ENCODE measurements around the gene CD9.
A peak's percentile ranks its signal among the peaks of the same experiment; 100 is the strongest.
"Not testable (repeated sequence)": the region's sequence is repeated elsewhere in the genome, so short reads cannot be mapped to it uniquely, and the experiment has no call there.

Gene CD9

DNA sequence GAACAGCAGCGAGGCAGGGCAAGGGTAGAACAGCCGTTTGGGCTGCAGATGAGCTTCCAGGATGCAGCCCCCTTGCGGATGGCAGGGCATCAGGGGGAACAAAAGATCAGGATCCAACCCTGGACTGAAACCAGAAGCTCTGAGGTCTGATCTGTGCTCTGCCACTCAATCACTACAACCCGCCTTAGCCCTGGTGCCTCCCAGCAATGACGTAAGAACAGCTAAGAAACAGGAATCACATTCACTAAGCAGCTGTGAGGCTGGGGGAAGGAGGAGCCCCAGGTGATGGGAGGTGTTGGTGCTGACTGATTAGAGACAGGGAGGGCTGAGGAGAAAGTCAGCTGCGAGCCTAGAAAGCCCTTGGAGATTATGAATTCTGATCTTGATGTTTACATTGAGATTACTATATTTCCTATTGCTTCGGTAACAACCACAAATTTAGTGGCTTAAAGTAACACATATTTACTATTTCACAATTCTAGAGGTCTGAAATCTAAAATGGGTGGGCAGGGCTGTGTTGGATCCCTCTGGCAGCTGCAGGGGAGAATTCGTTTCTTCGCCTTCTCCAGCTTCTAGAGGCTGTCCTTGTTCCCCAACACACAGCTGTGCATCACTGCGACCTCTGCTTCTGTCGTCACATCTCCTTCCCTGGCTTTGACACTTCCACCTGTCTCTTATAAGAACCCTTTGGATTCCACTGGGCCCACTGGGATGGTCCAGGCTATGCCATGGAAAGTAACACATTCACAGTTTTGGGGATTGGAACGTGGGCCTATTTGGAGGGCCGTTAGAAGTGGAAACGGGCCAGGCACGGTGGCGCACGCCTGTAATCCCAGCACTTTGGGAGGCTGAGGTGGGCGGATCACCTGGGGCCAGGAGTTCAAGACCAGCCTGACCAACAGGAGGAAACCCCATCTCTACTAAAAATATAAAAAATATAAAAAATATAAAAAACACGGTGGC is 6.1 kb upstream of the CD9 start:
- no peak for DNase-seq
- intact Hi-C loops (cut with DNase I) = loop anchor here (2.0 to 10.0 kb wide), 2 partner anchors 85 to 129 kb away; no protein-coding TSS in a partner anchor

DNA sequence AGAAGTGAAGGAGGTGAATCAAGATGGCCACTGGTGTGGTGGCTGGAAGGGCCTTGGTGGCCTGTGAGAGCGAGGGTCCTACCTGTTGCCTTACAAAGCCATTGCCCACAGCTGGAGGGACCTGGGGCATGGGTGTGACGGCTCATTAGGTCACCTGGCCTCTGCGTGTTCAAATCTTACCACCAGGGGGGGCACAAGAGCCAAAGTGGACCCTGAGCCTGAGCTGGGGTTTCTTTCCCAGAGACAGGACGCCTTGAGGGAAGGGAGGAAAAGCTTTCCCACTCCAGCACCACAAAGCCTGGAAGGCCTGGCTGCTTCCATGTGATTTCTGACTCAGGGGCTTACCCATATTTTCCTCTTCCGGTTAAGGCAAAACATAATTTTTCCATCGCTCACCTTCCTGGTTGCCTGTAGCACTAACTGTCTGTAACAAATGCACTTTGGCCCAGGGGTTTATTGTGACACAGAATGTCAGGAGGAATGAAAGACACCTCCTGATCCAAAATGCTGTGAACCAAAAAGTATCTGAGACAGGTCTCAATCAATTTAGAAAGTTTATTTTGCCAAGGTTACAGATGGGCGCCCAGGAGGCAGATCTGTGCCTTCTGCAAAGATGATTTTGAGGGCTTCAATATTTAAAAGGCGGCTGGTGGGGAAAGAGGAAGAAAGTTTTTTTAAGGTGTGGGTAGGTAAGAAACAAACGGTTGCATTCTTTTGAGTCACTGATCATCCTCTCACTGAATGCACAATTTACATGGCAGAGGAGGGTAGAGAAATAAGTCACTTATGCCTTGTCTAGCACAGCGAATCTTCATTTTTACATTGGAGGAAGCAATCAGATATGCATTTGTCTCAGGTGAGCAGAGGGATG is 4.3 kb upstream of the CD9 start:
- intact Hi-C loops (cut with DNase I) = loop anchor here (2.0 to 10.0 kb wide), 3 partner anchors 36 to 131 kb away; no protein-coding TSS in a partner anchor
- DNase-seq = peak; percentile 52 to 97 (median 88)

DNA sequence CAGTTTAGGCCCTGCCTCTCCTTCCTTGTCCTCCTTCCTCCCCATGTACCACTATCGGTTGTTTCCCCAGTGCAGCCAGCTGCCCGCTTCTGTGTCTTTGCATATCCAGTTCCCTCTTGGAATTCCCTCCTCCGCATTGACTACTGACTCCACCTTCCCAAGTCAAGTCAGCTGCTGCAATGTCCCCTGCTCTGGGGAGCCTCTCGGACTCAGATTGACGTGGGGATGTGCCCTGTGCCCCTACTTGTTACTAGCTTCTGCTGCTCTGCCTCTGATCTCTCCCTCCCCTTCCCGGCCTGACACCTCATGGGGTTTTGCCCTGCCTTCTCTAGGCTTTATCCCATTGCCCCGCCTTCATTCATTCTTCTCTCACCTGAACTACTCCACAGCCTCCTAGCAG is 2.1 kb upstream of the CD9 start:
- DNase-seq = peak in 1 of 42 donors; percentile 31
- intact Hi-C loops (cut with DNase I) = loop anchor here (5.0 to 10.0 kb wide), 2 partner anchors 34 to 133 kb away; no protein-coding TSS in a partner anchor

DNA sequence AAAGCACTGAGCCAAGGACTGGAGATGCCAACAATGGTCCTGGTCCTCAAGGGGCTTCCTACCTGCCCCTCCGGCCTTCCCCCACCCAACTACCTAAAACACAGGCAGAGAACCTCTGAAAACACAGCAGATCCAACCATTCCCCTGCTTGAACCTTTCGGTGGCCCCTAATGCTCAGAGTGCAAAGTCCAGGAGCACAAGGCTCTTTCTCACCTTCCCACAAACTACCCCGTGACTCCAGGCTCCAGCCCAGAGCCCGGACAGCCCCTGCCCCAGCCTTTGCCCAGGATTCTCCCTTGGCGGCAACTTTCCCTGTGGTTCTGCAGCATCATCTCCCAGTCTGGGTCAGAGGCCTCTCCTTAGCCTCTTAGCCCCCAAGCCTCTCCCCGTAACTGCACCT is 1.6 kb upstream of the CD9 start:
- intact Hi-C loops (cut with DNase I) = loop anchor here (5.0 to 10.0 kb wide), 2 partner anchors 34 to 134 kb away; no protein-coding TSS in a partner anchor
- DNase-seq = peak in 1 of 42 donors; percentile 26

- intact Hi-C loops (cut with DNase I) = loop anchor here (5.0 to 10.0 kb wide), 2 partner anchors 33 to 134 kb away; no protein-coding TSS in a partner anchor
- DNase-seq = no peak
These were observed 1.1 kb upstream of the CD9 start for GRCh38 chr12:6198985-6199530.

DNA sequence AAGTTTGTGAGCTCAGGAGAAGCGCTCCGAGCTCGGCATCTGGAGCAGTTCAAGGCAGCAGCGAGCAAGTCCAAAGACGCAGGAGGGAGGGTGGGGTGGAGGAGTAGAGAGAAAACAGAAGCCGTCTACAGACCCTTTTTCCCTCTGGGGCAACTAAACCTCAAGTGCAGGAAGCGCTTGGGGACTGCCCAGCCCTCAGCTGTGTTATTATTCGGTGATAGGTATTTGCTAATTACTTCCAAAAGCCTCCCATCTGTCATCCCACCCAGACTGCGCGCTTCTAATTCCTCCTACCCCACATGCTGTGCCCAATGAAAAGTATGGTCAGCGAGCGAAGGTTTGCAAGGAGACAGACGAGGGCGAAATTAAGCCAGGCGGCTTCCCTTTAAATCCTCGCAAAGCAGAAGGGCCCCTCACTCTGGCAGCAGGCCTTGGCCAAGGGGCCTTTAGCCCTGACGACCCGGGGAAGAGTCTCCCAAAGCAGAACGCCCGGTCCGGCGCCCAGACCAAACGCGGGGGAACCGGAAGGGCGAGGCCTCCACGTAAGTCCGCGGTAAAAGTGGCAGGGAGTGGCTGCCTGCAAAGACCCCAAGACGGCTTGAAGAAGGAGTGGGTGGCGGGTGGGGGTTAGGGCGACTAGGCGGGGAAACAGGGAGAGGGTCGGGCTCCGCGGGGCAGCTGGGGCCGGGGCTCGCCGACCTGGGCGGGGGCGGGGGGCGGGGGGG is 507 bp upstream of the CD9 start:
- intact Hi-C loops (cut with DNase I) = loop anchor here (5.0 to 10.0 kb wide), 2 partner anchors 33 to 135 kb away; no protein-coding TSS in a partner anchor
- peak in 2 of 42 donors; percentile 32 to 61 for DNase-seq

GRCh38 chr12:6201213-6201608 is 1.0 kb downstream of the CD9 start:
- peak in 4 of 42 donors; percentile 49 to 56 (median 52) for DNase-seq
- intact Hi-C loops (cut with DNase I) = no loop called here

DNA sequence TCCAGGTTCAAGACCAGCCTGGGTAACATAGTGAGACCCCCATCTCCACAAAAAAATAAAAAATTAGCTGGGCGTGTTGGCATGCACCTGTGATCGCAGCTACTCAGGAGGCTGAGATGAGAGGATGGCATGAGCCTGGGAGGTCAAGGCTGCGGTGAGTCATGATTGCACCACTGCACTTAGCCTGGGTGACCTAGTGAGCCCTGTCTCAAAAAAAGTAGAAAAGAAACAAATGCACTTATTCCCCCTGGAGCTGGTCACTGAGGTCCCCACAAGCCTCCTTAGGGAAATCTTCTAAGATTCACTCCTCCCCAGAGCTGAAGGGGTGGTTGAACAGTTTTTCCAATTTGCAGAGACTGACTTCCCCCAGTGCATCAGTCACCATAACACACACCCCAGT is 1.6 kb downstream of the CD9 start:
- intact Hi-C loops (cut with DNase I) = no loop called here
- no peak for DNase-seq

GRCh38 chr12:6202304-6202703 is 2.1 kb downstream of the CD9 start:
- intact Hi-C loops (cut with DNase I) = no loop called here
- DNase-seq = peak in 10 of 42 donors; percentile 30 to 73 (median 50)

GRCh38 chr12:6202846-6203245 is 2.6 kb downstream of the CD9 start:
- intact Hi-C loops (cut with DNase I) = no loop called here
- DNase-seq = no peak

- DNase-seq = no peak
- intact Hi-C loops (cut with DNase I) = no loop called here
These were observed 3.4 kb downstream of the CD9 start for GRCh38 chr12:6203601-6204000.

GRCh38 chr12:6204533-6205143 is 4.4 kb downstream of the CD9 start:
- intact Hi-C loops (cut with DNase I) = no loop called here
- DNase-seq = no peak

DNA sequence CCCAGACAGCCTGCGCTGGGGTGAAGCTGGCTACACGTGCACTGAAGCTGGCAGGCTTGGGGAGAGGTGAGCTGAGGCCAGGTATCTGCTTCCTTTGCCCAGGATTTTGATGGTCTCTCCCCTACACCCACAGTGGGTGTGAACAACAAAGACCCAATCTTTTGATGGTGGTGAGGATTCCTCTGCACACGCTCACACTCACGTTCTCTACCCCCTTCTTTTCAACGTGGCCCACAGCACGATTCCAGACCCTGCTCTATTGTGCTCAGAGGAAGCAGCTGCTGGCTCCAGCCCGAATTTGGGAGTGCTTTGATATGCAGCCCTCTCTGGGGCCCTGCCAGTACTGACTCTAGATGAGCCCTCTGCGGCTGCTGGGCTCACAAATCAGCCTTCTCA is 4.9 kb downstream of the CD9 start:
- intact Hi-C loops (cut with DNase I) = no loop called here
- peak in 11 of 42 donors; percentile 40 to 77 (median 63) for DNase-seq

DNA sequence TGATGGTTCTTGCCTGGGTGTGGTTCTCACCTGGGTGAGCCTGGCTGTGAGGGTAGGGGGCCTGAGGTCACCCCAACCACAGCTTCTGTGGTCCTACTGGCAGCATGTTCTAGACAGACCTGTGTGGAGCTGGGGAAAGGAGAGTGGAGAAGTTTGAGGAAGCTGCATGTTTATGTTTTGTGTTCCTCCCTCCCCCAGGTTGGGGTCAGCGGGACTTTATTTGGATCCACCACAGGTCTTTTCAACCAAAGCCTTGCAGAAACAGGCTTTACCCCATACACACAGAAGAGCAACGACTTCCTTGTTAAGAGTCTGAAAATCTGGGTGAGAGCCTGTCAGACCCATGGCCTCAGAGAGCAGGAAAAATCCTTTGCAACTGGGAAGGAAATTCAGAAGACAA is 5.6 kb downstream of the CD9 start:
- DNase-seq = no peak
- intact Hi-C loops (cut with DNase I) = no loop called here

DNA sequence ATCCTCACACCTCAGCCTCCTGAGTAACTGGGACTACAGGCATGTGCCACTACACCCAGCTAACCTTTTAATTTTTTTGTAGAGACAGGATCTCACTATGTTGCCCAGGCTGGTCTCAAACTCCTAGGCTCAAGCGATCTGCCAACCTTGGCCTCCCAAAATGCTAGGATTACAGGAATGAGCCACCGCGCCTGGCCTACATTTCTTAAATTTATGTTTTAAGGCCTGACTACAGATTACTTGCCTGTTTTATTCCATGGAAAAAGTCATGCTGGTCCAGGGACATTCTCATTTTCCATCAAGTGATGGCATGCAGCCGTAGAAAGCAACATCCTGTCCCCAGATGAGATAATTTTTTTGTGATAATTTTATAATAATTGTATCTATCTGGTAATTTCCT is 6.1 kb downstream of the CD9 start:
- intact Hi-C loops (cut with DNase I) = no loop called here
- no peak for DNase-seq

DNA sequence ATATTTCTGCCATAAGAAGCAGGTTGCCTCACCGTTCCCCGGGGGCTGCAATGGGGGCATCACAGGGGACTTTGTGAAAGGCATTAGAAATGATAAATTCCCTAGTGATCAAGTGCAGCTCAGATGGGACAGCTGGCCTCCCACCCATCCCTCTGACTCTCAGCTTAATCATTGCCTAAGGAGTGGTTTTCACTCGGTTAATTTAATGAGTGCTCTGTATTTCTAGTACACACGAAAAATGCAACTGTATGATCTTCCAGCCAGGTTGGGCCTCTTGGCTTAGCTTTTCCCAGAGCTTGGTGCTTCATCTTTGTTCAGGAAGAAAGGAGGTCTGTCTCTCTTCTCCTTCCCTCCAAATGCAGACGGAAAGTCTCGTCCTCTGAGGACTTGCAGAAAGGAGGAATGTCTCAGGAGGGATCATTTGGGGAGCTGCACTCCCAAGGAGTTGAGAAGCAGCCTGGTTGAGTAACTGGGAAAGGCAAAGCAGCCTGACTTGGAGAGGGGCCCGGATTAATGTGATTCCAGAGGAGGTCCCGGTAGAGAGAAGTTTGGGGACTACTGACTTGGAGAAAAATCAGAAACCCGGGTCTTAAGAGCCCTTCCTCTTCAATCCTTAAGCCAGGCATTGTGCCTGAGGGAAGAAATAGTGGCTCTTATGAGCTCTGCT is 7.2 kb downstream of the CD9 start:
- no peak for DNase-seq
- intact Hi-C loops (cut with DNase I) = no loop called here

- DNase-seq = no peak
- intact Hi-C loops (cut with DNase I) = no loop called here
These were observed 7.9 kb downstream of the CD9 start for GRCh38 chr12:6208130-6208529.

DNA sequence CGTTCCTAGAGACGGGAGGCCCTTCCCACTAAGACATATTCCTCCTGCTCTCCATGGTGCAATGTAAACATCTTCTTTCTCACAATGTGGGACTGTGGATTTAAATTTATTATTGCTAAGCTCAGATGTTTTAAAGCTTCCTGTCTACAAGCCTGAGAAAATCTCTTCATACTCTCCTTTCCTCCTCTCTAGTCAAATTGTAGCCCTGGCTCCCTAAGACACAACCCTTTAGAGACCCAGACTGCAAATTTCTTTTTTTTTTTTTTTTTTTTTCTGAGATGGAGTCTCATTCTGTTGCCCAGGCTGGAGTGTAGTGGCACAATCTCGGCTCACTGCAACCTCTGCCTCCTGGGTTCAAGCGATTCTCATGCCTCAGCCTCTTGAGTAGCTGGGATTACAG is 9.2 kb downstream of the CD9 start:
- intact Hi-C loops (cut with DNase I); DNase-seq: not testable (repeated sequence)
